Adrenal gland (tissue), 5 donors: ENCODE results near the gene KRTAP5-2.

Experiments
- POLR2A ChIP-seq, 2 donors: fragments of 450-650 bp; IDR thresholded peaks; one replicate each; pipeline ENCODE4 v1.6.1; 2017; ENCODE audit warnings: antibody characterized with exemption in 2 of 2, mild to moderate bottlenecking in 2 of 2, moderate library complexity in 1 of 2
- TF ChIP-seq, protein P1 (sequence below), 6 experiments: fragments of 450-650 bp in 4 of 6; fragments of 200-600 bp in 2 of 6; sonication (generic) in 1 of 6; IDR thresholded peaks; 1 replicate in 5 of 6; 2 replicates in 1 of 6; pipeline versions ENCODE4 v1.5.1 to v1.8.0; 2016 to 2021; ENCODE audit warnings: antibody characterized with exemption in 6 of 6, mild to moderate bottlenecking in 2 of 6, moderate library complexity in 1 of 6
- donor health status: DM: no; HTN: no; CAD: no.

DNA sequence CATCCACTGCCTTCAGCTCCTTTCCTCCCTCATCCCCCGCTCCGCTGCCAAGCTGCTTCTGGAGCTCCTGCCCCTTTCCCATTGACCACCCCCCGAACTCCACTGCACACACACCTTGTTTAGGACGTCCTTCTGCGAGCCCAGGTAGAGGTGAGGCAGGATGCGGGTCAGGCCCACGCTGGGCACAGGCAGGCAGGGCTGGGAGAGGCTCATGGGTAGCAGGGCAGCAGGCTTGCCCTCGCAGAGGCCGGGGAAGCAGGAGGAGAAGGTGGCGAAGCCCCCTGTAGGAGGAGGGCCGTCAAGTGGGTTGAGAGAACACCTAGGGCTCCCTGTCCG is 39.4 kb downstream of the KRTAP5-2 start:
- TF ChIP-seq, protein P1, sequence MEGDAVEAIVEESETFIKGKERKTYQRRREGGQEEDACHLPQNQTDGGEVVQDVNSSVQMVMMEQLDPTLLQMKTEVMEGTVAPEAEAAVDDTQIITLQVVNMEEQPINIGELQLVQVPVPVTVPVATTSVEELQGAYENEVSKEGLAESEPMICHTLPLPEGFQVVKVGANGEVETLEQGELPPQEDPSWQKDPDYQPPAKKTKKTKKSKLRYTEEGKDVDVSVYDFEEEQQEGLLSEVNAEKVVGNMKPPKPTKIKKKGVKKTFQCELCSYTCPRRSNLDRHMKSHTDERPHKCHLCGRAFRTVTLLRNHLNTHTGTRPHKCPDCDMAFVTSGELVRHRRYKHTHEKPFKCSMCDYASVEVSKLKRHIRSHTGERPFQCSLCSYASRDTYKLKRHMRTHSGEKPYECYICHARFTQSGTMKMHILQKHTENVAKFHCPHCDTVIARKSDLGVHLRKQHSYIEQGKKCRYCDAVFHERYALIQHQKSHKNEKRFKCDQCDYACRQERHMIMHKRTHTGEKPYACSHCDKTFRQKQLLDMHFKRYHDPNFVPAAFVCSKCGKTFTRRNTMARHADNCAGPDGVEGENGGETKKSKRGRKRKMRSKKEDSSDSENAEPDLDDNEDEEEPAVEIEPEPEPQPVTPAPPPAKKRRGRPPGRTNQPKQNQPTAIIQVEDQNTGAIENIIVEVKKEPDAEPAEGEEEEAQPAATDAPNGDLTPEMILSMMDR (IDR thresholded peaks at IDR 0.05), result no peak
- TF ChIP-seq POLR2A (IDR thresholded peaks at IDR 0.05), result no peak
